Measurements from ENCODE around the gene TUBB2A. TPM values are rescaled to one million over a fixed set of nuclear protein-coding genes. Genes with fewer than 3 reads are reported as not detected.

Gene TUBB2A
- total and polyA plus RNA-seq, 4 donors, result 10.8 to 53.5 (median 30.1) TPM

DNA sequence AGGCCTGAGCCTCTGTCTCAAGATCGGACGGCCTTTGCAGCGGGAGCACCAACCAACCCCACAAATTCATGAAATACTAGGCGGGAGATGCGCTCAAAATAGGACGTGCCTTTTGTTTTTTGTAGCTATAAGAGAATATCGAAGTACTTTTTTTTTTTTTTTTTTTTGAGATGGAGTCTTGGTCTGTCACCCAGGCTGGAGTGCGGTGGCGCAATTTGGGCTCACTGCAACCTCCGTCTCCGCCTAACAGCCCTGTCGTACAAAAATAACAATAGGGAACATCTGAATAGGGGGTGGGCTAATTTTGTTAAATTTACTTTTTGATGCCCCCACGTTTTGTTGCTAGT lies 5.9 kb upstream of the TUBB2A start:
- 9 to 18% methylated on average over 13 of the region's 13 CpGs for WGBS, 2 donors
- DNase-seq, result no peak
- Histone ChIP-seq H3K9me3 (ENCODE audit: control insufficient read depth in 4 of 4, insufficient read depth in 3 of 4, low read length in 3 of 4) (peaks cover 0 to 4% (median 0%) of the 10 kb centered on the region in 4 donors), H3K9ac (ENCODE audit: insufficient read depth in 1 of 2, low read length in 2 of 2) (no peak overlapping the region), H3K36me3 (ENCODE audit: control insufficient read depth in 4 of 4, insufficient read depth in 4 of 4, low read length in 4 of 4) (no peaks in the 10 kb centered on the region), H3K4me3 (no peak overlapping the region), H3K4me1 (ENCODE audit: control insufficient read depth in 5 of 5, insufficient read depth in 5 of 5, low read length in 5 of 5) (peaks cover 0 to 4% (median 0%) of the 10 kb centered on the region in 5 donors), H3K27me3 (ENCODE audit: control insufficient read depth in 3 of 3, insufficient read depth in 3 of 3, low read length in 2 of 3) (peaks cover 0 to 1% (median 0%) of the 10 kb centered on the region in 3 donors), H3K27ac (ENCODE audit: low read depth in 1 of 2, low read length in 1 of 2) (peak overlapping the region in 1 of 2 donors; percentile 92)
- ATAC-seq (ENCODE audit: insufficient read depth, low FRiP score), result no peak
- TF ChIP-seq CTCF (IDR thresholded peaks at IDR 0.05; ENCODE audit: control extremely low read depth, extremely low read depth), result no peak

DNA sequence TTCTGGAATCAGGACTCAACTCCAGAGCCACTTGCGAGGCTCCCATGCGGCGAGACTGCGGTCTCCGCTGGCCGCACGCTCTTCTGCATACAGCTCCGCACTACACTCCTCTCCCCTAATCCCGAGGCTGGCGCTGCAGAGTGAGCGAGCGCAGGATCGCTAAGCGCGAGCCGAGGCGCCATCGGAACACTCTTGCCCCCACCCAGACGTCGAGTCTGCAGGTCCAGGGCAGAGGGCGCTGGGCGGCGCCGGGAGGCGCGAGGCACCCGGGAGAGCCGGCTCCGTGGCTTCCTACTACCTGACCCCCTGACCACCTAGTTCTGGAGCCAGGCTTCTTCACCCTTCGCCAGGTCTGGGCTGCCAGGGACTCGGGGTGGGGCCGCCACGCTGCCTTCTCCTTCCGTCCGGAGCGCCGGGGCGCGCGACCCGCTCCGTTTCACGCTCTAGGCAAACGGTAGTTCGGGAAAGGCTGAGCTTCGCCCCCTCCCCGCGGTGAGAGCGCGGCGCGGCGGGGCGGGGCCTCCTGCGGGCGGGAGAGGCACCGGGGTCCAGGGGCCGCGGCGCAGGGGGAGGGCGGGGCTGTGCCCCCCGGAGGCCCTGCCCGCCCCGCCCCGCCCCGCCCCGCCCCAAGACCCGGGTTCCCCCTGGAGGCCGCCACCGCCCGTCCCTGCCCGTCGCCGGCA lies 5.4 kb upstream of the TUBB2A start:
- peak; percentile 75 for ATAC-seq (ENCODE audit: insufficient read depth, low FRiP score)
- no peak for TF ChIP-seq CTCF (IDR thresholded peaks at IDR 0.05; ENCODE audit: control extremely low read depth, extremely low read depth)
- peak overlapping the region; percentile 58 for H3K4me3 ChIP-seq
- peak overlapping the region; percentile 91 to 92 for H3K27ac ChIP-seq (ENCODE audit: low read depth in 1 of 2, low read length in 1 of 2)
- peaks cover 0 to 4% (median 0%) of the 10 kb centered on the region in 5 donors for H3K4me1 ChIP-seq (ENCODE audit: control insufficient read depth in 5 of 5, insufficient read depth in 5 of 5, low read length in 5 of 5)
- peaks cover 0 to 2% (median 0%) of the 10 kb centered on the region in 3 donors for H3K27me3 ChIP-seq (ENCODE audit: control insufficient read depth in 3 of 3, insufficient read depth in 3 of 3, low read length in 2 of 3)
- H3K9me3 ChIP-seq (ENCODE audit: control insufficient read depth in 4 of 4, insufficient read depth in 3 of 4, low read length in 3 of 4), result peaks cover 0 to 4% (median 0%) of the 10 kb centered on the region in 4 donors
- peak; percentile 83 to 86 (median 85) for DNase-seq
- peak overlapping the region in 1 of 2 donors; percentile 42 for H3K9ac ChIP-seq (ENCODE audit: insufficient read depth in 1 of 2, low read length in 2 of 2)
- WGBS, 2 donors, result 0% methylated on average over 35 to 74 of the region's 74 CpGs
- no peaks in the 10 kb centered on the region for H3K36me3 ChIP-seq (ENCODE audit: control insufficient read depth in 4 of 4, insufficient read depth in 4 of 4, low read length in 4 of 4)

DNA sequence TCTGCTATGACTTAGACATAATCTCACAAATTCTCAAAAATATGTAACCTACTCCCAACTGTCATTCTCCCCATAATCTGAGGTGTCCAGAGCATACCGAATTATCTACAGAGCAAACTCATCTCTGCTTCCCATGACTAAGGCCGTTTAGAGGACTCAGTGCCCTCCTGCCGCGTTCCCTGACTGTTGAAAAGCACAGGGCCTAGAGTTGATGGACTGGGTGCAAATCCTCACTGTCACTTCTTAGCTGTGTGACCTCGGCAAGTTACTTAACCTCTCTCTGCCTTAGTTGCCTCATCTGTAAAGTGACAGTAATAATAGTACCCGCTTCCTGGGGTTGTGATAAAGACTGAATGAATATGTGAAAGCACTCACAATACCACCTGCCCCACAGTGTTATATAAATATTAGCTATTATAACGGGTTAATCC lies 4.7 kb upstream of the TUBB2A start:
- peaks cover 0 to 4% (median 0%) of the 10 kb centered on the region in 4 donors for H3K9me3 ChIP-seq (ENCODE audit: control insufficient read depth in 4 of 4, insufficient read depth in 3 of 4, low read length in 3 of 4)
- ATAC-seq (ENCODE audit: insufficient read depth, low FRiP score), result no peak
- H3K27ac ChIP-seq (ENCODE audit: low read depth in 1 of 2, low read length in 1 of 2), result no peak overlapping the region

More for the DNA sequence above, 4.7 kb upstream of the TUBB2A start:
- TF ChIP-seq CTCF (IDR thresholded peaks at IDR 0.05; ENCODE audit: control extremely low read depth, extremely low read depth), result no peak
- Histone ChIP-seq H3K4me3 (no peak overlapping the region), H3K27me3 (ENCODE audit: control insufficient read depth in 3 of 3, insufficient read depth in 3 of 3, low read length in 2 of 3) (peaks cover 0 to 2% (median 0%) of the 10 kb centered on the region in 3 donors), H3K9ac (ENCODE audit: insufficient read depth in 1 of 2, low read length in 2 of 2) (no peak overlapping the region), H3K4me1 (ENCODE audit: control insufficient read depth in 5 of 5, insufficient read depth in 5 of 5, low read length in 5 of 5) (peaks cover 0 to 4% (median 0%) of the 10 kb centered on the region in 5 donors), H3K36me3 (ENCODE audit: control insufficient read depth in 4 of 4, insufficient read depth in 4 of 4, low read length in 4 of 4) (no peaks in the 10 kb centered on the region)
- WGBS, 2 donors, result 49 to 57% methylated on average over 7 of the region's 7 CpGs
- no peak for DNase-seq
